B cell (primary cell): ENCODE measurements around the gene GNG2. TPM values are rescaled to one million over a fixed set of nuclear protein-coding genes. Genes with fewer than 3 reads are reported as not detected.

ENCODE experiments used
- ATAC-seq: fragments of 200-7000 bp; cut with Tn5 transposase; one replicate; pipeline ENCODE4 v1.10.0; 2021; ENCODE audit warnings: low read depth, mild to moderate bottlenecking, moderate number of reproducible peaks, moderate library complexity
- CTCF ChIA-PET: fragments of 350-600 bp; sonication (Branson Sonifier 250); formaldehyde crosslinking; loops from one replicate; lab custom pipeline; 2021; ENCODE audit warnings: antibody characterized with exemption, inconsistent platforms; lab: Charles Lee
- POLR2A ChIA-PET: fragments of 350-600 bp; sonication (Branson Sonifier 250); formaldehyde crosslinking; loops from one replicate; lab custom pipeline; 2021; ENCODE audit warnings: antibody characterized with exemption; lab: Charles Lee
- DNase-seq: peaks from one replicate; pipeline ENCODE4 v3.0.0; 2013
- H2AFZ ChIP-seq: 2 replicates; pipeline ENCODE4 v1.6.1; 2012; ENCODE audit warnings: mild to moderate bottlenecking, low read depth, low read length; ENCODE audit not compliant: insufficient read depth, poor library complexity, severe bottlenecking
- H3K27ac ChIP-seq, 2 donors: 1 replicate in 1 of 2; 2 replicates in 1 of 2; pipeline ENCODE4 v1.5.1; 2012 to 2013; ENCODE audit warnings: low read length in 2 of 2, mild to moderate bottlenecking in 2 of 2, moderate library complexity in 1 of 2
- H3K27me3 ChIP-seq, 4 experiments: fragments of 200-600 bp in 1 of 4; sonication (generic) in 1 of 4; replicated peaks in 1 of 4; 1 replicate in 2 of 4; 2 replicates in 2 of 4; pipeline versions ENCODE4 v1.6.1 to v1.7.0; 2013 to 2016; ENCODE audit warnings: low read length in 3 of 4, mild to moderate bottlenecking in 2 of 4, mixed read lengths in 1 of 4, moderate library complexity in 1 of 4; ENCODE audit not compliant: insufficient read depth in 4 of 4, control insufficient read depth in 3 of 4; ENCODE audit errors: control extremely low read depth in 1 of 4
- H3K36me3 ChIP-seq, 2 experiments: replicated peaks in 1 of 2; 1 replicate in 1 of 2; 2 replicates in 1 of 2; pipeline versions ENCODE4 v1.6.1 to v1.7.1; 2013; ENCODE audit warnings: low read length in 1 of 2; ENCODE audit not compliant: insufficient read depth in 2 of 2, control insufficient read depth in 1 of 2; ENCODE audit errors: control extremely low read depth in 1 of 2, extremely low read depth in 1 of 2
- H3K4me1 ChIP-seq, 2 donors: fragments of 200-600 bp in 1 of 2; sonication (generic) in 1 of 2; 1 replicate in 1 of 2; 2 replicates in 1 of 2; pipeline versions ENCODE4 v1.5.1 to v1.6.1; 2013 to 2017; ENCODE audit warnings: low read length in 2 of 2; ENCODE audit not compliant: control insufficient read depth in 2 of 2, insufficient read depth in 2 of 2
- H3K4me2 ChIP-seq: replicated peaks from 2 replicates; pipeline ENCODE3; 2012; ENCODE audit warnings: mild to moderate bottlenecking, low read depth, low read length; ENCODE audit not compliant: poor library complexity, severe bottlenecking
- H3K4me3 ChIP-seq, 5 experiments: fragments of 200-600 bp in 1 of 5; sonication (generic) in 1 of 5; 1 replicate in 3 of 5; 2 replicates in 2 of 5; pipeline versions ENCODE4 v1.5.1 to v1.7.0; 2011 to 2016; ENCODE audit warnings: low read length in 4 of 5, mild to moderate bottlenecking in 4 of 5, low read depth in 2 of 5, control low read depth in 1 of 5, moderate library complexity in 1 of 5; ENCODE audit not compliant: insufficient read depth in 1 of 5; ENCODE audit errors: control extremely low read depth in 1 of 5, extremely low read depth in 1 of 5
- H3K79me2 ChIP-seq: fragments of 200-600 bp; sonication (generic); one replicate; pipeline ENCODE4 v1.6.0; 2016; ENCODE audit warnings: low read length; ENCODE audit not compliant: control insufficient read depth, insufficient read depth
- H3K9ac ChIP-seq: fragments of 200-600 bp; sonication (generic); 2 replicates; pipeline ENCODE4 v1.6.1; 2017; ENCODE audit warnings: mild to moderate bottlenecking, low read length, moderate library complexity
- H3K9me3 ChIP-seq, 3 donors: one replicate each; pipeline versions ENCODE4 v1.6.1 to v1.7.1; 2013; ENCODE audit warnings: low read length in 2 of 3; ENCODE audit not compliant: control insufficient read depth in 2 of 3, insufficient read depth in 1 of 3; ENCODE audit errors: control extremely low read depth in 1 of 3
- H4K20me1 ChIP-seq: 2 replicates; pipeline ENCODE4 v1.6.0; 2012; ENCODE audit warnings: mild to moderate bottlenecking, low read length; ENCODE audit not compliant: insufficient read depth, control insufficient read depth, poor library complexity, severe bottlenecking
- H3K27ac Mint-ChIP-seq: one replicate; pipeline ENCODE4 v1.8.0; 2021; ENCODE audit warnings: mixed read lengths
- H3K27me3 Mint-ChIP-seq: one replicate; pipeline ENCODE4 v1.8.0; 2021; ENCODE audit warnings: mixed read lengths
- H3K4me1 Mint-ChIP-seq: one replicate; pipeline ENCODE4 v1.8.0; 2021; ENCODE audit warnings: mixed read lengths
- H3K4me3 Mint-ChIP-seq: one replicate; pipeline ENCODE4 v1.8.0; 2021; ENCODE audit warnings: mixed read lengths
- H3K9me3 Mint-ChIP-seq: one replicate; pipeline ENCODE4 v1.8.0; 2022; ENCODE audit warnings: mixed read lengths; ENCODE audit not compliant: insufficient read depth
- EZH2 ChIP-seq: IDR thresholded peaks from 2 replicates; pipeline ENCODE4 v1.6.1; 2012; ENCODE audit warnings: borderline replicate concordance, low read depth, mild to moderate bottlenecking, moderate library complexity, low read length; ENCODE audit not compliant: insufficient read depth, poor library complexity, severe bottlenecking
- WGBS: methylation state at CpG from one replicate; pipeline ENCODE4 v1.1.5; 2013; ENCODE audit warnings: missing lambda C conversion rate; ENCODE audit not compliant: insufficient coverage; 5-methylcytosine and 5-hydroxymethylcytosine counted together
- intact Hi-C: fragments of 100-400 bp; cut with micrococcal nuclease; formaldehyde crosslinking; loops from one replicate; pipeline ENCODE4 v1.10.0; 2022
- polyA plus RNA-seq: library from polyadenylated mRNA; depleted of rRNA; stranded (reverse); fragments of >200 nt; gene quantifications from 2 replicates; pipeline ENCODE4 v1.2.3, GENCODE V29; 2012
- total RNA-seq, 2 donors: library from RNA; stranded (reverse); fragments of 120-200 nt in 1 of 2; gene quantifications; 1 replicate in 1 of 2; 2 replicates in 1 of 2; pipeline versions ENCODE4 v1.2.3 to v1.2.4, GENCODE V29; 2013 to 2022
- TF ChIP-seq, protein P1 (sequence below): fragments of 200-600 bp; IDR thresholded peaks from one replicate; pipeline ENCODE4 v1.8.0; 2022; ENCODE audit warnings: antibody characterized with exemption, mild to moderate bottlenecking

GNG2 gene
- total and polyA plus RNA-seq, 2 donors (not counting 1 experiment from before 2014, with no cell fraction given) = 21.9 to 57.6 TPM

DNA sequence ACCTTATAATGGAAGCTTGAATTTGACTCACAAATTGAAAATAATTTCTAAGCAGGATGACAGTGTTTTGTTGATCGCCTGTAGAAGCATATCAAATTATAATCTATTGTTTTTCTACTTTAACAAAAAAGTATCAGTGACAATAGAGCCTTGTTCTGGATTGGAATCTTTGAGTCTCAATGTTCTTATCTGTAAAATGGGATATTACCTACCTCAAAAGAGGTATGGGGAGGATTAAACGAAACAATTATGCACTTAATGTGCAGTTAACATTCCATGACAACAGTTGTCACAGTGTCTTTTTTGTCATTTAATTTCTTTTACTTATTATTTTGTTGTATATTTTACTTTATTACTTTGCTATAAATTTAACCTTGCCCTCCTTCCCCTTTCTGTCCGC lies 130.1 kb downstream of the GNG2 start:
- Histone ChIP-seq H3K4me1 (peaks cover 15 to 24% of the 10 kb centered on the region in 2 donors), H3K4me3 (peak overlapping the region in 4 of 5 experiments; percentile 74 to 94 (median 84)), H2AFZ (peak overlapping the region; percentile 87), H3K27ac (peak overlapping the region in 1 of 2 donors; percentile 95), H3K9me3 (no peaks in the 10 kb centered on the region), H3K4me2 (peak overlapping the region; percentile 75), H3K36me3 (peaks cover 0 to 31% of the 10 kb centered on the region in 2 experiments), H3K27me3 (no peaks in the 10 kb centered on the region), H3K79me2 (peaks cover 56% of the 10 kb centered on the region), H3K9ac (peak overlapping the region; percentile 95), H4K20me1 (peaks cover 4% of the 10 kb centered on the region)
- no CpG with 5 or more reads among the region's 3 CpGs for WGBS
- POLR2A ChIA-PET = no interaction called here
- Mint-ChIP-seq H3K4me3 (peak overlapping the region; percentile 98), H3K27me3 (no peaks in the 10 kb centered on the region), H3K4me1 (peaks cover 36% of the 10 kb centered on the region), H3K9me3 (no peaks in the 10 kb centered on the region), H3K27ac (peak overlapping the region; percentile 91)
- DNase-seq = no peak
- TF ChIP-seq EZH2 = no peak
- TF ChIP-seq, protein P1, sequence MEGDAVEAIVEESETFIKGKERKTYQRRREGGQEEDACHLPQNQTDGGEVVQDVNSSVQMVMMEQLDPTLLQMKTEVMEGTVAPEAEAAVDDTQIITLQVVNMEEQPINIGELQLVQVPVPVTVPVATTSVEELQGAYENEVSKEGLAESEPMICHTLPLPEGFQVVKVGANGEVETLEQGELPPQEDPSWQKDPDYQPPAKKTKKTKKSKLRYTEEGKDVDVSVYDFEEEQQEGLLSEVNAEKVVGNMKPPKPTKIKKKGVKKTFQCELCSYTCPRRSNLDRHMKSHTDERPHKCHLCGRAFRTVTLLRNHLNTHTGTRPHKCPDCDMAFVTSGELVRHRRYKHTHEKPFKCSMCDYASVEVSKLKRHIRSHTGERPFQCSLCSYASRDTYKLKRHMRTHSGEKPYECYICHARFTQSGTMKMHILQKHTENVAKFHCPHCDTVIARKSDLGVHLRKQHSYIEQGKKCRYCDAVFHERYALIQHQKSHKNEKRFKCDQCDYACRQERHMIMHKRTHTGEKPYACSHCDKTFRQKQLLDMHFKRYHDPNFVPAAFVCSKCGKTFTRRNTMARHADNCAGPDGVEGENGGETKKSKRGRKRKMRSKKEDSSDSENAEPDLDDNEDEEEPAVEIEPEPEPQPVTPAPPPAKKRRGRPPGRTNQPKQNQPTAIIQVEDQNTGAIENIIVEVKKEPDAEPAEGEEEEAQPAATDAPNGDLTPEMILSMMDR = no peak
- no peak for ATAC-seq
- intact Hi-C loops = loop anchor here (10.0 kb wide), 1 partner anchor 896 kb away; the partner anchor contains the start of gene TRIM9
- CTCF ChIA-PET = interaction anchor here (0.6 to 1.9 kb wide), 2 partner anchors 11 to 264 kb away, joined by 3 to 9 read pairs; no protein-coding TSS in a partner anchor

DNA sequence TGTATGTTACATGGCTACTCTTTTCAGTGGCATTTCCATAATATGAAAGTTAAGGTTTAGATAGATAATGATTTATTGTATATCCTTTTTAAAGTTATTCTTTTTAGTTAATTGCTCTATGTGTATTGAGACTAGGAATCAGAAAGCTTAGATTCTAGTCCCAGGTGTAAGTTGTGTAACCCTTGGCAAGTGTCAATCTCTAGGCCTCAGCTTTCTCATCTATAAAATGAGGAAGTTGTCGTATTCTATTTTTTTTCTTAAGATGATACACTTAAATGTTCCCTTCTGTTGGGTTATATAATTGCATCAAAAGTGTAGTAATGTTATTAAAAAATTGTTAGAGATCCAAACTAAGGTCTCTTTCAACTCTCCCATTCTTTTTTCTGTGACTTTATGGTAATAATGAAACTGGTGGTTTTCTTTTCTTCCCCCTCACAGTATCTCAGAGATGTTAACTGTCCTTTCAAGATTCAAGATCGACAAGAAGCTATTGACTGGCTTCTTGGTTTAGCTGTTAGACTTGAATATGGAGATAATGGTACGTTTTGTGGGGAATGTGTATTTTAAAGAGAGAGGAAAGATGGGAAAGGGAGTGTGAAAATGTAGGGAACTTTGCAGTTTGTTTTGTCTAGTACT lies 133.0 kb downstream of the GNG2 start:
- Histone ChIP-seq H2AFZ (peak overlapping the region; percentile 15), H3K27me3 (no peaks in the 10 kb centered on the region), H3K79me2 (peaks cover 60% of the 10 kb centered on the region), H3K4me1 (peaks cover 14 to 23% of the 10 kb centered on the region in 2 donors), H4K20me1 (peaks cover 11% of the 10 kb centered on the region), H3K9ac (no peak overlapping the region), H3K36me3 (peaks cover 8 to 50% of the 10 kb centered on the region in 2 experiments), H3K4me2 (peak overlapping the region; percentile 10), H3K9me3 (no peaks in the 10 kb centered on the region), H3K27ac (peak overlapping the region in 1 of 2 donors; percentile 56), H3K4me3 (no peak overlapping the region)
- DNase-seq = peak; percentile 31
- POLR2A ChIA-PET = no interaction called here
- ATAC-seq = no peak
- TF ChIP-seq, protein P1 = no peak
- TF ChIP-seq EZH2 = no peak
- H3K27ac Mint-ChIP-seq = no peak overlapping the region
- intact Hi-C loops = loop anchor here (10.0 kb wide), 1 partner anchor 899 kb away; the partner anchor contains the start of gene TRIM9
- H3K9me3 Mint-ChIP-seq = no peaks in the 10 kb centered on the region
- H3K27me3 Mint-ChIP-seq = no peaks in the 10 kb centered on the region
- 60% methylated on average over 1 of the region's 3 CpGs for whole genome bisulfite sequencing
- peaks cover 36% of the 10 kb centered on the region for H3K4me1 Mint-ChIP-seq
- CTCF ChIA-PET = interaction anchor here (0.5 to 4.0 kb wide), 3 partner anchors 13 to 26 kb away, joined by 3 to 20 read pairs (median 4); no protein-coding TSS in a partner anchor
- H3K4me3 Mint-ChIP-seq = no peak overlapping the region
